ENCODE measurements around the gene MEF2C.

MEF2C gene

DNA sequence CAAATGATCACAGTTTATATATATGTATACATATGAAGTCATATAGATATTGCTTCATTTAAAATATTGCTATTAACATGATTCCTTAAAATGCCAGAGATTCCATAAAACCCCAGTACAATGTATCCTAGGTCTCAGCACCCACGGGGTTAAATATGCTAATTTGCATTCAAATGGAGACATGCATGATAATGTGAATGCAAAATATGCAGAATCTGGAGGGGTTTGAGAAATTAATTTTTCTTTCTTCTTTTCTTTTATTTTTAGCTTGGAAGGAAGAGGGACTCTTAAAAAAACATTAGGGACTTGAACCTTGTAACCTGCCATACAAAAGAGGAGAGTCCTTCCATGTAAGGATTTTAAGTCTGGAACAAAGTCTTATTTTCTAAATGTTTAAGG lies 211.9 kb downstream of the MEF2C start:
- no peak for DNase-seq

DNA sequence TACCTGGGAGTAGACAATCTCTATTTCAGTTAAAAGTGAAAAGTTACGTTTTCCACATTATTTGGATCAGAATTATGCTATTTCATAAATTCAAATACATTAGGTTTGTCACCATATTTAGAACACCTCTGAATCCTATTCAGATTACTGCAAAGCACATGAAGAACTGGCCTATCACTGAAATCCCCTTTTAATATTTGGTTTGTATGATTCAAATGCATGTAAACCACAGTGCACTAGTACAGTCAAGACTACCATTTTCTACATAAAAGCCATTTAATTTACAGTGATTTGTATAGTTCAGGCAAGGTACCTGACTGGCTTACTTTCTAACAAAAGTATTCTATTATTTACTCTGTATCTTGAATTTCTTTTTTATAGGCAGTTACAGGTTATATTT lies 212.5 kb downstream of the MEF2C start:
- no peak for DNase-seq

DNA sequence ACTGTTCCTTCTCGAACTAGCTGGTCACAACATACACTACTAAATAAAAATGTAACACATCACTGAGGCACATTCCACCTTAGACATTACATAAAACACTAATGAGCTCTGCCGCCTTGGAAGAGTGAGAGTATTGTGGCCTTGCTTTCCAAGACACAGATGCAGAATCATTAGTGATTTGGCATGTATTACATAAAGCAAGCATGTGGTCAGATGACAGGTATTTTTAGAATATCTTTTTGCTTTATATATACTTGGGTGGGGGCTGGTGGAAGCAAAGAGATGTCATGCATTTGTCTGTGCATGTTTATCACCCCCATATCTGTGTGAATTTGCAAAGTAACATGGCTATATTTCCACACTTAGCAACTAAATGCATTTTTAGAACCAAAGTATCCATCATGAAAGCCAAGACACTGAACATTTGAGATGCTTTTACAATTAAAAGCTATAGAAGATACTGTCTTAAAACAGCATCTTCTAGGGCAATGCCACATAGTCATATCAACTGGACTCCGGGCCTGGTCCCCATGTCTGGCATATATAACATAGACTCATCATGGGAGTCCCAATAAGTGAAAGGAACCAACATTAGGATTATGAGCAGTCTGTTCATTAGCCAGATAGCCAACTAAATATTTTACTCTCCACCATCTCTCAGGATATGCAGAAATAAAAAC lies 213.5 kb downstream of the MEF2C start:
- DNase-seq: no peak

DNA sequence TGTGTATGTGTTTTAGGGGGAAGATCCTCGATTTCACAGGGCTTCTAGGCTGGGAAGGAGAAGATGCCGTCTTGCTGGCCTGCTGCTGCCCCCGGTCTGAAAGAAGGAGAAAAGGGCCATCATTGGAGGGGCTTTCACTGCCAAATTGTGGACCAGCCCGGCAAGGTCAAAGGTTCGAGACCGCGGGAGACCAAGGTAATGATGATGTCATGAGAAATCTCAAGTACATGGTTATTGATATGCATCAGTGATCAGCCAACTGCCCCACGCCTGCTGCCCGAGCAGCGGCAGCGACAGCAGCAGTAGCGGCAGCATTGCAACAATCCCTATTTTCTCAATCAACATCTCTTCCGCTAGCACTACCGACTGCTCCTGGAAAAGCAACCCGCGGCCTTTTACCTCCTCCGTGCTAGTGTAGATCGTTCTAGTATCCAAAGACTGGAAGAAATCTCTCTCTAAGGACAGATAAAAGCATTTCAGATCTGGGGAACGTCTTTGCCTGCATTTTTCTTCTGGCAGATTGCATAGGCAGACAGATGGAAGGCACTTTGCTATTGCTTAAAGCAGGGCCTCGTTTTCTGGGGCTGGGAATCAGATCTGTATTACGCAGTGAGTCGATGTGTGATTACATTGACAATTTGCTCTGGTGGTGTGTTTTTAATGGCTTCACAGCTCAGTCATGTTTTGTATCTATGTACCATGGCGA lies 215.3 kb downstream of the MEF2C start:
- no peak for DNase-seq
